ENCODE measurements around the gene NDUFV3.

GRCh38 chr21:42857216-42857615, 35.9 kb upstream of the NDUFV3 start:
- no peak for TF ChIP-seq POLR2A (IDR thresholded peaks at IDR 0.05)
- TF ChIP-seq, protein P1, sequence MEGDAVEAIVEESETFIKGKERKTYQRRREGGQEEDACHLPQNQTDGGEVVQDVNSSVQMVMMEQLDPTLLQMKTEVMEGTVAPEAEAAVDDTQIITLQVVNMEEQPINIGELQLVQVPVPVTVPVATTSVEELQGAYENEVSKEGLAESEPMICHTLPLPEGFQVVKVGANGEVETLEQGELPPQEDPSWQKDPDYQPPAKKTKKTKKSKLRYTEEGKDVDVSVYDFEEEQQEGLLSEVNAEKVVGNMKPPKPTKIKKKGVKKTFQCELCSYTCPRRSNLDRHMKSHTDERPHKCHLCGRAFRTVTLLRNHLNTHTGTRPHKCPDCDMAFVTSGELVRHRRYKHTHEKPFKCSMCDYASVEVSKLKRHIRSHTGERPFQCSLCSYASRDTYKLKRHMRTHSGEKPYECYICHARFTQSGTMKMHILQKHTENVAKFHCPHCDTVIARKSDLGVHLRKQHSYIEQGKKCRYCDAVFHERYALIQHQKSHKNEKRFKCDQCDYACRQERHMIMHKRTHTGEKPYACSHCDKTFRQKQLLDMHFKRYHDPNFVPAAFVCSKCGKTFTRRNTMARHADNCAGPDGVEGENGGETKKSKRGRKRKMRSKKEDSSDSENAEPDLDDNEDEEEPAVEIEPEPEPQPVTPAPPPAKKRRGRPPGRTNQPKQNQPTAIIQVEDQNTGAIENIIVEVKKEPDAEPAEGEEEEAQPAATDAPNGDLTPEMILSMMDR (IDR thresholded peaks at IDR 0.05): no peak

Data from ovary (tissue), 3 donors.